HUES6 (cell line): ENCODE results near the gene MIER3.

Source experiments
- H3K27ac ChIP-seq: 2 replicates; pipeline ENCODE4 v1.7.0; 2013; ENCODE audit warnings: low read depth, mild to moderate bottlenecking, low read length, inconsistent platforms
- H3K27me3 ChIP-seq: 2 replicates; pipeline ENCODE4 v1.6.1; 2013; ENCODE audit warnings: low read length; ENCODE audit not compliant: control insufficient read depth, insufficient read depth
- H3K36me3 ChIP-seq: 2 replicates; pipeline ENCODE4 v1.6.1; 2013; ENCODE audit warnings: low read length; ENCODE audit not compliant: control insufficient read depth, insufficient read depth
- H3K4me1 ChIP-seq: 2 replicates; pipeline ENCODE4 v1.6.1; 2013; ENCODE audit warnings: low read length; ENCODE audit not compliant: control insufficient read depth, insufficient read depth
- H3K4me3 ChIP-seq: 2 replicates; pipeline ENCODE4 v1.5.1; 2013; ENCODE audit warnings: low read depth, low read length
- H3K9ac ChIP-seq: one replicate; pipeline ENCODE4 v1.6.1; 2013; ENCODE audit warnings: mild to moderate bottlenecking, low read length
- H3K9me3 ChIP-seq: 2 replicates; pipeline ENCODE4 v1.6.1; 2013; ENCODE audit warnings: low read depth, low read length; ENCODE audit not compliant: control insufficient read depth, insufficient read depth

MIER3 gene

DNA sequence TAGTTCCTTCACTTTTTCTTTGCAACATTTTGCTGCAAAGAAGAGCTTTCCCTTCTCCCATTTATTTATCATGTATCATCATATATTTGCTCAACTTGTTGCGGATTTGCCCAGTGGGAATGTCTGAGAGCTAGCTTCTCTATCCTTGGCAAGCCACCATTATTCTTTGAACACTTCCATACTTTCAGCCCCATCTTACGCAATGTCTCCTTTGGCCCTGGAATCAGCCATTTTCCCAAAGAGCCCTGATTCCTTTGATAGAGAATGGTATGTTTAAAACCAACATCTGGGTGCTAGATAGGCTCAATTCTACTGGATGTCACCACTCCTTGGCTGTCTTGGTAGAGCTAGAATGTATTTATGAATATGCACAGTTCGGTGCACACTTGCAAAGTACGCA lies 55.2 kb downstream of the MIER3 start:
- Histone ChIP-seq H3K27me3 (no peaks in the 10 kb centered on the region), H3K9ac (no peak overlapping the region), H3K27ac (no peak overlapping the region), H3K4me3 (no peak overlapping the region), H3K36me3 (peaks cover 14% of the 10 kb centered on the region), H3K4me1 (no peaks in the 10 kb centered on the region), H3K9me3 (no peaks in the 10 kb centered on the region)

DNA sequence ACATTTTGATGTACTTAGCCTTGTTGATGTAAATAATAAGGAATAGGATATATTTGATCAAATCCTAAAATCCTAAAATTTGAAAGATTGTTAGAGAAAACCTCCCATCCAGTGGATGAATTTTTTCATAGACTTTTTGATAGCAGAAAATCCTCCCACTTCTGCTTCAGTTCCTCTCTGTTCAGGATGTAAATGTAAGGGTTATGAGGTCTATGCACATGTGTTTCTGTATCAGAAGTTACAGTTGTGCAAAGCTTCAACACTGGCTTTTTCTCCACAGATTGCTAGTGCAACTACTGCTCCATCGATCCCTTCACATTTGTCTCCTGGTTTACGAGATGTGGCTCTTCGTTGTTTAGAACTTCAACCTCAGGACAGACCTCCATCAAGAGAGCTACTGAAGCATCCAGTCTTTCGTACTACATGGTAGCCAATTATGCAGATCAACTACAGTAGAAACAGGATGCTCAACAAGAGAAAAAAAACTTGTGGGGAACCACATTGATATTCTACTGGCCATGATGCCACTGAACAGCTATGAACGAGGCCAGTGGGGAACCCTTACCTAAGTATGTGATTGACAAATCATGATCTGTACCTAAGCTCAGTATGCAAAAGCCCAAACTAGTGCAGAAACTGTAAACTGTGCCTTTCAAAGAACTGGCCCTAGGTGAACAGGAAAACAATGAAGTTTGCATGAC lies 58.5 kb downstream of the MIER3 start:
- Histone ChIP-seq H3K36me3 (peaks cover 34% of the 10 kb centered on the region), H3K9ac (no peak overlapping the region)

GRCh38 chr5:56881571-56881970 lies 70.4 kb downstream of the MIER3 start:
- H3K9ac ChIP-seq: no peak overlapping the region
- H3K4me3 ChIP-seq: no peak overlapping the region
- H3K36me3 ChIP-seq: peaks cover 81% of the 10 kb centered on the region
- no peaks in the 10 kb centered on the region for H3K27me3 ChIP-seq
- H3K4me1 ChIP-seq: no peaks in the 10 kb centered on the region
- no peak overlapping the region for H3K27ac ChIP-seq
- no peaks in the 10 kb centered on the region for H3K9me3 ChIP-seq

More for the DNA sequence above, 58.5 kb downstream of the MIER3 start:
- H3K27ac ChIP-seq: no peak overlapping the region
- H3K4me3 ChIP-seq: no peak overlapping the region
- no peaks in the 10 kb centered on the region for H3K4me1 ChIP-seq
- H3K27me3 ChIP-seq: no peaks in the 10 kb centered on the region
- H3K9me3 ChIP-seq: no peaks in the 10 kb centered on the region

DNA sequence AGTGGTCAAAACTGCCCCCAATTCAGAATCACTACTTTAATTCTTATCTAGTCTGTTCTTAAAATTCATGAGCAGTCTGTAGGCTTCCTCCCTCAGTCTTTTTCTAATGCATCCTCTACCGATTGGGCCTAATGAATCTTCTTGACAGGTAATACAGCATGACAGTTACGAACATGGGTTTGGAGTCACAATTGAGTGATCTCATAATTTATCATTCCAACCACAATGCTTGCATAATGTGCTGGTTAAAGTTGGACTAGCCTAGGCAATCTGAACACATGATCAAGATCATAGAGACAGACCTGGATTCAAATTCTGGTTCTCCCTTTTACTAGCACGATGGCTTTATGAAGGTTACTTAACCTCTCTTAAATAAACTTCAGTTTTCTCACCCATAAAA lies 75.6 kb downstream of the MIER3 start:
- Histone ChIP-seq H3K9me3 (no peaks in the 10 kb centered on the region), H3K4me3 (no peak overlapping the region), H3K27ac (no peak overlapping the region), H3K4me1 (no peaks in the 10 kb centered on the region), H3K9ac (no peak overlapping the region), H3K36me3 (peaks cover 79% of the 10 kb centered on the region), H3K27me3 (no peaks in the 10 kb centered on the region)

DNA sequence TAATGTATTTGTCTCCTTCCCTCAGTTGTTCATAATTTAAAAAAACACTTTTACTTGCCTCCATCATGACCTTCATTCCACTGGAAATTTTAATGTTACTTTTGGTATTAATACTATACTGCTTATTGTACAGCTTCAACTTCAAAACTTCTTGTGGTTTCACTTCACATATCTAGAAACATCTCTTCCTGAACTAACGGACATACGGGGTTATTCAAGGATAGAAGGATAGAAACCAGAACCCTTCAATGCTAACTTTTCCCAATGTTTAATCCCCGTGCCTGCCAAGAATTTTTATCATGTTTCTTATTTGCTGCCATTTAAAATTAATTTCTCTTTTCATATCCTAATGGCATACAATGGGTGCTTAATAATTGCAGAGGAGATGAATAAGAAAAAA lies 78.9 kb downstream of the MIER3 start:
- Histone ChIP-seq H3K36me3 (peaks cover 70% of the 10 kb centered on the region), H3K9ac (no peak overlapping the region), H3K9me3 (no peaks in the 10 kb centered on the region), H3K27me3 (no peaks in the 10 kb centered on the region), H3K27ac (no peak overlapping the region), H3K4me1 (no peaks in the 10 kb centered on the region), H3K4me3 (no peak overlapping the region)

DNA sequence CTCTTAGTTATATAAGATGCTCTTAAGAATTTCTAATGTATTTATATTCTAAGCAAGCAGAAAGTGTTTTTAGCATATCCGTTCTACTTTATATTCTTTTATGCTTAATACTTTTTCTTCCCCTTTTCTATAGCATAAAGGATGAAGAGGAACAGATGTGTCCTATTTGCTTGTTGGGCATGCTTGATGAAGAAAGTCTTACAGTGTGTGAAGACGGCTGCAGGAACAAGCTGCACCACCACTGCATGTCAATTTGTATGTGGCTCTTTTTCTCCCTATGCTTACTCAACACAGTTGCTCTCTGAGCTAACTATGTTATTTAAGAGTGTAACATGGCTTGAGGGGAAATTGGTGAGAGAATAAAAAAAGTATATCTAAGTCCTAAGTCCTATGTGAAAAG lies 80.1 kb downstream of the MIER3 start:
- H3K27ac ChIP-seq: no peak overlapping the region
- peaks cover 61% of the 10 kb centered on the region for H3K36me3 ChIP-seq
- no peak overlapping the region for H3K9ac ChIP-seq
- H3K4me1 ChIP-seq: no peaks in the 10 kb centered on the region
- no peak overlapping the region for H3K4me3 ChIP-seq
- H3K9me3 ChIP-seq: no peaks in the 10 kb centered on the region
- no peaks in the 10 kb centered on the region for H3K27me3 ChIP-seq
